ENCODE measurements around the gene SHC4.

Gene SHC4

DNA sequence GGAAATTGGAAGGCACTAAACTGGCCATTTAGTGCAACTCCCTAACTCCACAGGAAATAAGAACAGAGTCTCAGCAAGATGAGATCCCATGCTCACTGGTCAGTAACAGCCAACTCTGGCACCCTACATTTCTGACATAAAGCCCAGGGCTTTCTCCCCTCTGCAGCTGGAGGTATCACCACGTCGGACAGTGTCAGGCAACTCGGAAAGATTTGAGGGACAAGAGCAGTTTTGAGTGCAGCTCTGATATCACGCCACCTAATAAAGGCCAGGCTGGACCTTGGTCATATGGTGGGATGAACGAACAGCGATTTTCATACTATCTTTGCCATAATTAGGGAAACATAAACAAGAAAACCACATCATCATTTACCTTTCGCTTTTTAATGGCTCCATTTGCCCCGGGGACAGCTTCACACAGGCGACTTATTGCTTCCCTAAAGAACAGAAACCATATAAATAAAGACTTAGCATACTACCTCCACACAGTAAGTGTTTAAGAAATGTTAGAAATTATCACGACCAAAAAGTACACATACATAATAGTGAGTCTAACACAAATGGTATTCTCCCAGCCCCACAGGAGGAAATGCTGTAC, 73.2 kb downstream of the SHC4 start:
- no peak for DNase-seq (ENCODE audit: low read depth in 1 of 2, low spot score in 1 of 2)
- Histone ChIP-seq H3K4me3 (replicated peaks; ENCODE audit: insufficient read depth, low read length) (no peak overlapping the region), H3K27me3 (ENCODE audit: insufficient read depth, poor library complexity, severe bottlenecking) (no peaks in the 10 kb centered on the region), H3K27ac (replicated peaks) (no peak overlapping the region)
- TF ChIP-seq CTCF (IDR thresholded peaks at IDR 0.05; ENCODE audit: insufficient read depth, low read length) (no peak), SPI1 (IDR thresholded peaks at IDR 0.05; ENCODE audit: borderline replicate concordance, low read depth) (no peak), POLR2AphosphoS5 (IDR thresholded peaks at IDR 0.05; ENCODE audit: low read depth) (no peak)
- TF ChIP-seq, protein P1, sequence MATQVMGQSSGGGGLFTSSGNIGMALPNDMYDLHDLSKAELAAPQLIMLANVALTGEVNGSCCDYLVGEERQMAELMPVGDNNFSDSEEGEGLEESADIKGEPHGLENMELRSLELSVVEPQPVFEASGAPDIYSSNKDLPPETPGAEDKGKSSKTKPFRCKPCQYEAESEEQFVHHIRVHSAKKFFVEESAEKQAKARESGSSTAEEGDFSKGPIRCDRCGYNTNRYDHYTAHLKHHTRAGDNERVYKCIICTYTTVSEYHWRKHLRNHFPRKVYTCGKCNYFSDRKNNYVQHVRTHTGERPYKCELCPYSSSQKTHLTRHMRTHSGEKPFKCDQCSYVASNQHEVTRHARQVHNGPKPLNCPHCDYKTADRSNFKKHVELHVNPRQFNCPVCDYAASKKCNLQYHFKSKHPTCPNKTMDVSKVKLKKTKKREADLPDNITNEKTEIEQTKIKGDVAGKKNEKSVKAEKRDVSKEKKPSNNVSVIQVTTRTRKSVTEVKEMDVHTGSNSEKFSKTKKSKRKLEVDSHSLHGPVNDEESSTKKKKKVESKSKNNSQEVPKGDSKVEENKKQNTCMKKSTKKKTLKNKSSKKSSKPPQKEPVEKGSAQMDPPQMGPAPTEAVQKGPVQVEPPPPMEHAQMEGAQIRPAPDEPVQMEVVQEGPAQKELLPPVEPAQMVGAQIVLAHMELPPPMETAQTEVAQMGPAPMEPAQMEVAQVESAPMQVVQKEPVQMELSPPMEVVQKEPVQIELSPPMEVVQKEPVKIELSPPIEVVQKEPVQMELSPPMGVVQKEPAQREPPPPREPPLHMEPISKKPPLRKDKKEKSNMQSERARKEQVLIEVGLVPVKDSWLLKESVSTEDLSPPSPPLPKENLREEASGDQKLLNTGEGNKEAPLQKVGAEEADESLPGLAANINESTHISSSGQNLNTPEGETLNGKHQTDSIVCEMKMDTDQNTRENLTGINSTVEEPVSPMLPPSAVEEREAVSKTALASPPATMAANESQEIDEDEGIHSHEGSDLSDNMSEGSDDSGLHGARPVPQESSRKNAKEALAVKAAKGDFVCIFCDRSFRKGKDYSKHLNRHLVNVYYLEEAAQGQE (IDR thresholded peaks at IDR 0.05; ENCODE audit: insufficient replicate concordance, low read depth), result no peak

DNA sequence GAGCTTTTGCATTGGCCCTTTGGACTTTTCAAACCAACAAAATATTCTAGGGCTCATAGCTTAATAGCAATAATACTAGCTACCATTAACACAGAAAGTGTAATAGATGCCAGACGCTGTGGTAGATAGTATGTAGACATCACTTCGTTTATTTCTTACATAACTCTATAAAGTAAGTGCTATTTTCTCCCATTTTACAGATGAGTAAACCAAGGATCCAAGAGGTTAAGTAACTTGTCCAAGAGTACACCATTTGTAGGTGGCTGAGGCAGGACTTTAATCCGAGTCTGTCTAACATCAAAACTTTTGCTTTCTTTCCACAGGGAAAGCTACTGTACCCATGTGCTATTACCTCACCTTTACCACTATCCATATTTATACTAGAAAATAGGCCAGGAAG, 73.8 kb downstream of the SHC4 start:
- DNase-seq (ENCODE audit: low read depth in 1 of 2, low spot score in 1 of 2), result no peak
- TF ChIP-seq POLR2AphosphoS5 (IDR thresholded peaks at IDR 0.05; ENCODE audit: low read depth) (no peak), GABPA (IDR thresholded peaks at IDR 0.05; ENCODE audit: low read depth) (no peak), SPI1 (IDR thresholded peaks at IDR 0.05; ENCODE audit: borderline replicate concordance, low read depth) (no peak), CTCF (IDR thresholded peaks at IDR 0.05; ENCODE audit: insufficient read depth, low read length) (no peak)
- TF ChIP-seq, protein P1 (IDR thresholded peaks at IDR 0.05; ENCODE audit: insufficient replicate concordance, low read depth), result no peak
- H3K27ac ChIP-seq (replicated peaks), result no peak overlapping the region
- no peak overlapping the region for H3K4me3 ChIP-seq (replicated peaks; ENCODE audit: insufficient read depth, low read length)
- no peaks in the 10 kb centered on the region for H3K27me3 ChIP-seq (ENCODE audit: insufficient read depth, poor library complexity, severe bottlenecking)

DNA sequence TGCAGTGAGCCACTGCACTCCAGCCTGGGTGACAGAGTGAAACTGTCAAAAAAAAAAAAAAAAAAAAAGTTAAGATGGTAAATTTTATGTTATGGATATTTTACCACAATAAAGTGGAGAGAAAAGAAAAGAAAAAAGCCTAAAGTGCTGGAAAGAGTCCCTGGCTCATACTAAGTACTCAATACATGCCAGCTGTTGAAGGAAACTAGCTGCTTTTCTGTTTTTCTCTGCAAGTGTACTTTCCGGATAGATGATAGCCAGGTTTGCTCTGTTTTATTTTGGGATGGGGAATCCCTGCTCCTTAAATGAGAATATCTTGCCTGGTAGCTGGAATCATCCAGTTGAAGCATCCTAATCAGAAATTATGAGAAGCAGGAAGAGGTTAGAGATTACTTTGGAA, 74.9 kb downstream of the SHC4 start:
- no peak overlapping the region for H3K4me3 ChIP-seq (replicated peaks; ENCODE audit: insufficient read depth, low read length)
- H3K27ac ChIP-seq (replicated peaks), result no peak overlapping the region
- no peak for DNase-seq (ENCODE audit: low read depth in 1 of 2, low spot score in 1 of 2)
- TF ChIP-seq CTCF (IDR thresholded peaks at IDR 0.05; ENCODE audit: insufficient read depth, low read length), result no peak
- TF ChIP-seq, protein P1 (IDR thresholded peaks at IDR 0.05; ENCODE audit: insufficient replicate concordance, low read depth), result no peak
- TF ChIP-seq GABPA (IDR thresholded peaks at IDR 0.05; ENCODE audit: low read depth), result no peak
- TF ChIP-seq POLR2AphosphoS5 (IDR thresholded peaks at IDR 0.05; ENCODE audit: low read depth), result no peak
- no peak for TF ChIP-seq SPI1 (IDR thresholded peaks at IDR 0.05; ENCODE audit: borderline replicate concordance, low read depth)
- H3K27me3 ChIP-seq (ENCODE audit: insufficient read depth, poor library complexity, severe bottlenecking), result no peaks in the 10 kb centered on the region
